HepG2 (cell line): ENCODE measurements around the gene TMEFF1. TPM values are rescaled to one million over a fixed set of nuclear protein-coding genes. Genes with fewer than 3 reads are reported as not detected.

ENCODE experiments used
- ATAC-seq: fragments of 200-7000 bp; cut with Tn5 transposase; 3 replicates; pipeline ENCODE4 v1.9.1; 2020; ENCODE audit warnings: mild to moderate bottlenecking, moderate library complexity
- BruUV-seq: library from RNA; stranded (reverse); fragments of 400-500 nt; replicated peaks from 2 replicates; lab custom pipeline; 2021; lab: Mats Ljungman, UMichigan
- CTCF ChIA-PET: fragments of 300-600 bp; formaldehyde crosslinking; extraction: SDS; loops from one replicate; lab custom pipeline; 2021; ENCODE audit warnings: low total read pairs, inconsistent platforms, low intra/inter-chr PET ratio; lab: Yijun Ruan, JAX
- POLR2A ChIA-PET: fragments of 350-600 bp; sonication (Branson Sonifier 250); formaldehyde crosslinking; loops from one replicate; lab custom pipeline; 2020; ENCODE audit warnings: antibody characterized with exemption, inconsistent platforms; lab: Yijun Ruan, JAX
- DNase-seq: peaks from one replicate; pipeline ENCODE4 v3.0.0-alpha.2; 2015; ENCODE audit warnings: low spot score
- FAIRE-seq: peaks from 3 replicates; lab custom pipeline; 2011; peaks lifted over from hg19 to GRCh38; lab: Jason Lieb, UNC
- H2AFZ ChIP-seq: one replicate; pipeline ENCODE4 v1.6.1; 2011; ENCODE audit warnings: low read length, inconsistent platforms
- H3K27ac ChIP-seq: fragments of 300-600 bp; 3 replicates; pipeline ENCODE4 v1.8.0; 2011; ENCODE audit warnings: mixed run types, mild to moderate bottlenecking, mixed read lengths, low read length, inconsistent platforms; ENCODE audit not compliant: insufficient read depth; ENCODE audit errors: extremely low read length
- H3K27me3 ChIP-seq, 2 experiments: fragments of 200-600 bp in 1 of 2; 2 replicates in 1 of 2; 3 replicates in 1 of 2; pipeline versions ENCODE4 v1.6.0 to v1.8.0; 2011; ENCODE audit warnings: low read length in 2 of 2, mild to moderate bottlenecking in 2 of 2, moderate library complexity in 2 of 2, inconsistent platforms in 1 of 2; ENCODE audit not compliant: insufficient read depth in 2 of 2, control insufficient read depth in 1 of 2
- H3K36me3 ChIP-seq, 2 experiments: fragments of 200-600 bp in 1 of 2; replicated peaks in 1 of 2; 2 replicates in 1 of 2; 3 replicates in 1 of 2; pipeline versions ENCODE4 v1.5.1 to v1.8.0; 2011; ENCODE audit warnings: low read length in 2 of 2, inconsistent platforms in 1 of 2; ENCODE audit not compliant: insufficient read depth in 2 of 2, control insufficient read depth in 1 of 2
- H3K4me1 ChIP-seq: 2 replicates; pipeline ENCODE4 v1.5.1; 2012; ENCODE audit warnings: low read length, inconsistent platforms; ENCODE audit not compliant: insufficient read depth
- H3K4me2 ChIP-seq: 2 replicates; pipeline ENCODE4 v1.6.0; 2011; ENCODE audit warnings: low read depth, low read length, inconsistent platforms
- H3K4me3 ChIP-seq, 3 experiments: fragments of 200-600 bp in 1 of 3; sonication (generic), shearing (Covaris generic) in 1 of 3; replicated peaks in 1 of 3; 2 replicates each; pipeline ENCODE4 v1.5.1; 2011 to 2016; ENCODE audit warnings: low read length in 3 of 3, inconsistent platforms in 2 of 3, low read depth in 2 of 3, mild to moderate bottlenecking in 2 of 3, control low read depth in 1 of 3, mixed read lengths in 1 of 3; ENCODE audit not compliant: insufficient read depth in 1 of 3
- H3K79me2 ChIP-seq: one replicate; pipeline ENCODE4 v1.6.1; 2011; ENCODE audit warnings: low read length, inconsistent platforms; ENCODE audit not compliant: insufficient read depth
- H3K9ac ChIP-seq: 2 replicates; pipeline ENCODE4 v1.6.0; 2011; ENCODE audit warnings: mild to moderate bottlenecking, low read depth, low read length, inconsistent platforms; ENCODE audit not compliant: insufficient read depth
- H3K9me3 ChIP-seq: 2 replicates; pipeline ENCODE4 v1.5.1; 2012; ENCODE audit warnings: mild to moderate bottlenecking, low read length
- H4K20me1 ChIP-seq: 2 replicates; pipeline ENCODE4 v1.6.0; 2011; ENCODE audit warnings: inconsistent platforms, mild to moderate bottlenecking, low read length, moderate library complexity; ENCODE audit not compliant: insufficient read depth
- ATAD3A ChIP-seq: sonication (generic); formaldehyde crosslinking; IDR thresholded peaks from 2 replicates; pipeline ENCODE4 v1.4.0; 2020; ENCODE audit warnings: missing genetic modification reagents
- BRD4 ChIP-seq: sonication (generic); formaldehyde crosslinking; IDR thresholded peaks from 2 replicates; pipeline ENCODE4 v1.4.0; 2020; ENCODE audit warnings: missing genetic modification reagents
- ETV6 ChIP-seq: sonication (generic); formaldehyde crosslinking; conservative IDR thresholded peaks from 2 replicates; pipeline ENCODE4 v1.4.0; 2020; ENCODE audit warnings: missing genetic modification reagents
- KDM2A ChIP-seq: sonication (generic); formaldehyde crosslinking; IDR thresholded peaks from 2 replicates; pipeline ENCODE4 v1.4.0; 2020; ENCODE audit warnings: low read depth, missing genetic modification reagents, borderline replicate concordance
- KDM5B ChIP-seq: sonication (generic); formaldehyde crosslinking; IDR thresholded peaks from 2 replicates; pipeline ENCODE4 v1.4.0; 2020; ENCODE audit warnings: missing genetic modification reagents, mild to moderate bottlenecking, borderline replicate concordance
- SETDB1 ChIP-seq: sonication (generic); formaldehyde crosslinking; IDR thresholded peaks from 2 replicates; pipeline ENCODE4 v1.5.1; 2020; ENCODE audit warnings: missing genetic modification reagents, mild to moderate bottlenecking, borderline replicate concordance
- YY1 ChIP-seq: IDR thresholded peaks from 2 replicates; pipeline ENCODE4 v1.6.1; 2011; ENCODE audit warnings: low read length, low read depth, moderate library complexity, mild to moderate bottlenecking; ENCODE audit not compliant: insufficient read depth, insufficient replicate concordance
- ZFP37 ChIP-seq: sonication (generic); formaldehyde crosslinking; IDR thresholded peaks from 2 replicates; pipeline ENCODE4 v1.4.0; 2020; ENCODE audit warnings: missing genetic modification reagents, borderline replicate concordance
- ZNF143 ChIP-seq: sonication (generic); formaldehyde crosslinking; IDR thresholded peaks from 2 replicates; pipeline ENCODE4 v1.4.0; 2020; ENCODE audit warnings: missing genetic modification reagents
- ZNF382 ChIP-seq: sonication (generic); formaldehyde crosslinking; IDR thresholded peaks from 2 replicates; pipeline ENCODE4 v1.5.0; 2020; ENCODE audit warnings: missing genetic modification reagents, mild to moderate bottlenecking, borderline replicate concordance
- ZNF607 ChIP-seq: sonication (generic); formaldehyde crosslinking; IDR thresholded peaks from 2 replicates; pipeline ENCODE4 v1.5.1; 2020; ENCODE audit warnings: missing genetic modification reagents, mild to moderate bottlenecking, borderline replicate concordance
- ZSCAN30 ChIP-seq: sonication (generic); formaldehyde crosslinking; IDR thresholded peaks from 2 replicates; pipeline ENCODE4 v1.5.0; 2020; ENCODE audit warnings: mild to moderate bottlenecking, missing genetic modification reagents
- ZZZ3 ChIP-seq: sonication (generic); formaldehyde crosslinking; IDR thresholded peaks from 2 replicates; pipeline ENCODE4 v1.4.0; 2020; ENCODE audit warnings: missing genetic modification reagents, mild to moderate bottlenecking, borderline replicate concordance
- WGBS: methylation state at CpG from one replicate; pipeline ENCODE4 v1.1.6; 2017; ENCODE audit warnings: low lambda C conversion rate; 5-methylcytosine and 5-hydroxymethylcytosine counted together
- in situ Hi-C: cut with HindIII; loops from 2 replicates; pipeline ENCODE4 v1.10.0; 2017; ENCODE audit warnings: low pct_unique_long_range_greater_than_20kb; ENCODE audit not compliant: extremely low pct_ligation_motif_present
- intact Hi-C: fragments of 100-400 bp; cut with micrococcal nuclease; formaldehyde crosslinking; loops from one replicate; pipeline ENCODE4 v1.10.0; 2022; ENCODE audit not compliant: unreplicated experiment
- polyA plus RNA-seq, 8 experiments: library from polyadenylated mRNA; depleted of rRNA in 3 of 8; stranded (reverse) in 7 of 8; unstranded in 1 of 8; fragments of >200 nt; fragmentation: Illumina TruSeq in 4 of 8; extraction: Trizol in 4 of 8; gene quantifications; 2 replicates each; pipeline versions ENCODE4 v1.2.1 to v1.2.3, GENCODE V29; 2011 to 2016; ENCODE audit warnings: low read depth in 4 of 8, missing spikeins in 1 of 8, mixed read lengths in 1 of 8; ENCODE audit not compliant: insufficient read depth in 1 of 8
- total RNA-seq, 5 experiments: library from RNA; depleted of rRNA; stranded (reverse); fragments of >200 nt; fragmentation: Illumina TruSeq; extraction: Trizol; gene quantifications; 2 replicates each; pipeline ENCODE4 v1.2.3, GENCODE V29; 2016; ENCODE audit warnings: low read depth in 1 of 5
- TF ChIP-seq, protein P1 (sequence below): IDR thresholded peaks from 2 replicates; pipeline ENCODE4 v1.6.1; 2018; ENCODE audit warnings: missing genetic modification reagents
- TF ChIP-seq, protein P2 (sequence below): sonication (generic); formaldehyde crosslinking; IDR thresholded peaks from 2 replicates; pipeline ENCODE4 v1.5.1; 2020; ENCODE audit warnings: mild to moderate bottlenecking, missing genetic modification reagents, borderline replicate concordance

Gene TMEFF1
- total and polyA plus RNA-seq, 2 of the 13 experiments (the other 11 are each of a cell fraction or from before 2014, with no cell fraction given), result 0.87 to 1.9 TPM

DNA sequence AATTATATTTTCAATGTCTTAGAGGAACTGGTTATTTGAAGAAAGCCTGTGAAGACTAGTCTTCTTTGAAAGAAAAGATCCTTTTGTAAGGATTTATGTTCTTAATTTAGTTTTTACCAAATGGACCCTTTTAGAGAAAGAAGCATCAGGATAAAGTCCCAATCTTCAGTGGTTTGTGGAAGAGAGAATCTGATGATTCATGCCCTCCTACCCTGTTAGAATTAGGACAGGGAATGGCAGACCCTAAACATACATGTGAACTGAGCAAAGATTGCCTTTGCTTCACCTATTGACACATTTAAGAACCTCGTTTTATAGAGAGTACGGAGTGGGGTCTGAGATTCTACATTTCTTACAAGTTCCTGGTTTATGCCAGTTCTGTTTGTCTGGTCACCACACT lies 20.1 kb upstream of the TMEFF1 start:
- no TSS peak for BruUV-seq
- Histone ChIP-seq H3K9me3 (no peaks in the 10 kb centered on the region), H4K20me1 (no peaks in the 10 kb centered on the region), H2AFZ (no peak overlapping the region), H3K36me3 (peaks cover 1 to 2% of the 10 kb centered on the region in 2 experiments; a peak in 4 of 5 replicates), H3K27me3 (no peaks in the 10 kb centered on the region), H3K4me1 (peaks cover 9% of the 10 kb centered on the region; the same call in 1 of the 2 replicates), H3K79me2 (no peaks in the 10 kb centered on the region), H3K27ac (no peak overlapping the region), H3K9ac (no peak overlapping the region), H3K4me2 (no peak overlapping the region), H3K4me3 (no peak overlapping the region)
- ATAC-seq (no peak), DNase-seq (no peak), FAIRE-seq (no peak)
- in situ Hi-C loops (no loop called here), intact Hi-C loops (no loop called here)
- ChIA-PET CTCF (no interaction called here), POLR2A (no interaction called here)
- WGBS, result 100% methylated on average over 2 of the region's 2 CpGs
- TF ChIP-seq ETV6 (no peak), BRD4 (CRISPR knock-in tag) (no peak), YY1 (no peak), SETDB1 (no peak), ATAD3A (no peak), ZFP37 (CRISPR knock-in tag) (no peak), KDM2A (no peak), ZZZ3 (CRISPR knock-in tag) (no peak), ZNF607 (no peak), ZSCAN30 (CRISPR knock-in tag) (no peak), KDM5B (CRISPR knock-in tag) (no peak), ZNF382 (CRISPR knock-in tag) (no peak), ZNF143 (CRISPR knock-in tag) (no peak)
- TF ChIP-seq, protein P1, sequence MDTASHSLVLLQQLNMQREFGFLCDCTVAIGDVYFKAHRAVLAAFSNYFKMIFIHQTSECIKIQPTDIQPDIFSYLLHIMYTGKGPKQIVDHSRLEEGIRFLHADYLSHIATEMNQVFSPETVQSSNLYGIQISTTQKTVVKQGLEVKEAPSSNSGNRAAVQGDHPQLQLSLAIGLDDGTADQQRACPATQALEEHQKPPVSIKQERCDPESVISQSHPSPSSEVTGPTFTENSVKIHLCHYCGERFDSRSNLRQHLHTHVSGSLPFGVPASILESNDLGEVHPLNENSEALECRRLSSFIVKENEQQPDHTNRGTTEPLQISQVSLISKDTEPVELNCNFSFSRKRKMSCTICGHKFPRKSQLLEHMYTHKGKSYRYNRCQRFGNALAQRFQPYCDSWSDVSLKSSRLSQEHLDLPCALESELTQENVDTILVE, result no peak
- TF ChIP-seq, protein P2, sequence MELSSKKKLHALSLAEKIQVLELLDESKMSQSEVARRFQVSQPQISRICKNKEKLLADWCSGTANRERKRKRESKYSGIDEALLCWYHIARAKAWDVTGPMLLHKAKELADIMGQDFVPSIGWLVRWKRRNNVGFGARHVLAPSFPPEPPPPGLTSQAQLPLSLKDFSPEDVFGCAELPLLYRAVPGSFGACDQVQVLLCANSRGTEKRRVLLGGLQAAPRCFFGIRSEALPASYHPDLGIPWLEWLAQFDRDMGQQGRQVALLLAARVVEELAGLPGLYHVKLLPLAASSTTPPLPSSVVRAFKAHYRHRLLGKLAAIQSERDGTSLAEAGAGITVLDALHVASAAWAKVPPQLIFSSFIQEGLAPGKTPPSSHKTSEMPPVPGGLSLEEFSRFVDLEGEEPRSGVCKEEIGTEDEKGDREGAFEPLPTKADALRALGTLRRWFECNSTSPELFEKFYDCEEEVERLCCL (CRISPR knock-in tag), result no peak
